Epithelial cell of proximal tubule (primary cell): ENCODE measurements around the gene NPHS1. TPM values are rescaled to one million over a fixed set of nuclear protein-coding genes. Genes with fewer than 3 reads are reported as not detected.

Source experiments
- DNase-seq: peaks from one replicate; pipeline ENCODE4 v3.0.0-alpha.2; 2011; ENCODE audit warnings: low read depth
- H3K4me3 ChIP-seq: 2 replicates; pipeline ENCODE4 v1.5.1; 2011; ENCODE audit warnings: low read depth, mild to moderate bottlenecking, low read length
- total RNA-seq: library from RNA; depleted of rRNA; stranded (reverse); fragments of >200 nt; gene quantifications from 2 replicates; pipeline ENCODE4 v1.2.3, GENCODE V29; 2015
- TF ChIP-seq, protein P1 (sequence below): conservative IDR thresholded peaks from 2 replicates; pipeline ENCODE4 v1.5.1; 2012; ENCODE audit warnings: low read depth, mild to moderate bottlenecking, low read length

Gene NPHS1
- total RNA-seq, 1 donor from 2014 or later: not detected

DNA sequence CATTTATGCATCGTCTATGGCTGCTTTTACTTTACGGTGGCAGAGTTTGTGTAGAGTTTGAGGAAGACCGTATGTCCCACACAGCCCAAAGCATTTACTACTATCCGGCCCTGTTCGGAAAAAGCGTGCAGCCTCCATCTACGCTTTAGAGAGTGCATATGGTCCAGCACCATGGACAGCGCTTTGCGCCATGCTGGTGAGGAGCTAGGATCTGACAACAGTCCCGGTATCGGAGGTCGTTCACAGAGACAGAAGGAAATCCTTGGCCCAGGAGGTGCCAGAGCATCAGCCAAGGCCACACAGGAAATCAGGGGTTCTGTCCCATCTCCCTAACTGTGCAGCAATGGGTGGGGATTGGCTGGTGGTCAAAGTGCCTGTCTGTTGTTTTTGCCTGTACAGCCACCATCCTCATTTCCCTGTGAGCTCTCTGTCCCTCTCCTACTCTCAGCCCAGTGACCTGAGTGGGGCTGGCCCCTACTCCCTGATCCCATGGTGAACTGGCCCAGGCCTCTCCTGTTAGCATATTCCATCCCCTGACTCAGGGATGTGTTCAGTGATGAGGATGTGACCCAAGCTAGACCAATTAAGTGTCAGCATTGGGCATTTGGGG, 23.5 kb downstream of the NPHS1 start:
- no peak overlapping the region for H3K4me3 ChIP-seq
- DNase-seq: no peak
- TF ChIP-seq, protein P1, sequence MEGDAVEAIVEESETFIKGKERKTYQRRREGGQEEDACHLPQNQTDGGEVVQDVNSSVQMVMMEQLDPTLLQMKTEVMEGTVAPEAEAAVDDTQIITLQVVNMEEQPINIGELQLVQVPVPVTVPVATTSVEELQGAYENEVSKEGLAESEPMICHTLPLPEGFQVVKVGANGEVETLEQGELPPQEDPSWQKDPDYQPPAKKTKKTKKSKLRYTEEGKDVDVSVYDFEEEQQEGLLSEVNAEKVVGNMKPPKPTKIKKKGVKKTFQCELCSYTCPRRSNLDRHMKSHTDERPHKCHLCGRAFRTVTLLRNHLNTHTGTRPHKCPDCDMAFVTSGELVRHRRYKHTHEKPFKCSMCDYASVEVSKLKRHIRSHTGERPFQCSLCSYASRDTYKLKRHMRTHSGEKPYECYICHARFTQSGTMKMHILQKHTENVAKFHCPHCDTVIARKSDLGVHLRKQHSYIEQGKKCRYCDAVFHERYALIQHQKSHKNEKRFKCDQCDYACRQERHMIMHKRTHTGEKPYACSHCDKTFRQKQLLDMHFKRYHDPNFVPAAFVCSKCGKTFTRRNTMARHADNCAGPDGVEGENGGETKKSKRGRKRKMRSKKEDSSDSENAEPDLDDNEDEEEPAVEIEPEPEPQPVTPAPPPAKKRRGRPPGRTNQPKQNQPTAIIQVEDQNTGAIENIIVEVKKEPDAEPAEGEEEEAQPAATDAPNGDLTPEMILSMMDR: no peak

DNA sequence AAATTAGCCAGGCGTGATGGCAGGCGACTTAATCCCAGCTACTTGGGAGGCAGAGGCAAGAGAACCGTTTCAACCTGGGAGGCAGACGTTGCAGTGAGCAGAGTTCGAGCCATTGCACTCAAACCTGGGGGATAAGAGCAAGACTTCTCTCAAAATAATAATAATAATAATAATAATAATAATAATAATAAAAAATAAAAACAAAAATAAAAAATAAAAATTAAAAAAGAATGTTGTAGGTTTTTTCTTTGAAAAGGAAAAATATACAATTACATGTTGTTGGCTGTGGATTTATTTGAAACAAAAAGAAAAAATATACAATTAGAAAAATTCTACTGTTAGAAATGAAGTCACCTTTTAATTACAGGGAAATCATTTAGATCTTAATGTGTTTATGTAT, 28.2 kb downstream of the NPHS1 start:
- TF ChIP-seq, protein P1: no peak
- no peak for DNase-seq
- no peak overlapping the region for H3K4me3 ChIP-seq

DNA sequence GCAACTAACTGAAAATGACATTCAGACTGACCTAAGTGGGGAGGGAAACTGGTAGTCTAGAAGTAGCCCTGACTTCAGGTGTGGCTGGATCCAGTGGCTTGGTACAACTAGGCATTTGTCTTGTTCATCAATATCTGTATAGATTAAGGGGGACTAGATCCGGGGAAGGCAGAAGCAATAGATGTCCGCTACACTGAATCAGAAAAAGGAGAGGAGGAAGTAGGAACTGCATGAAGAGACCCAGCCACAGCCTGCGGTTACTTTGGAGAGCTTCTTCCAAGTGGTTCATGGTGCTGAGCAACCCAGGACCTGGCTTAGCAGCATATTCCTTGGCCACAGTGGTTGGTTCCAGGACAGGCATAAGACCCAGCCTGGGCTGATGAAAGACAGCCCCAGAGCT, 29.7 kb downstream of the NPHS1 start:
- TF ChIP-seq, protein P1: no peak
- DNase-seq: no peak
- H3K4me3 ChIP-seq: no peak overlapping the region

DNA sequence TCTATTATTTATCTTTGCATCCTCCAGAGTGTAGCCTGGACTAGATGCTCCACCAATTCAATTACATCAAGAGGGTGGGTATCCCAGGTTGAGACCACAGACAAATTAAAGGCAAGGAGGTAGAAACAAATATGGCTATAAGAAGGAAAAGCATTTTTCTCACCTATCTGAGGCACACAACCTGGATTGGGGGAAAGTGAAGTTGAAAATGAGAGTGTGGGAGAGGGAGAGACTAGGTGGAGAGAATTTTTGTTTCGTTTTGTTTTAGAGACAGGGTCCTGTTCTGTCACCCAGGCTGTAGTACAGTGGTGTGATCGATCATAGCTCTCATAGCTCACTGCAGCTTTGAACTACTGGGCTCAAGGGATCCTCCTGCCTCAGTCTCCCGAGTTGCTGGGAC, 33.9 kb downstream of the NPHS1 start:
- TF ChIP-seq, protein P1: no peak
- no peak overlapping the region for H3K4me3 ChIP-seq
- DNase-seq: no peak

DNA sequence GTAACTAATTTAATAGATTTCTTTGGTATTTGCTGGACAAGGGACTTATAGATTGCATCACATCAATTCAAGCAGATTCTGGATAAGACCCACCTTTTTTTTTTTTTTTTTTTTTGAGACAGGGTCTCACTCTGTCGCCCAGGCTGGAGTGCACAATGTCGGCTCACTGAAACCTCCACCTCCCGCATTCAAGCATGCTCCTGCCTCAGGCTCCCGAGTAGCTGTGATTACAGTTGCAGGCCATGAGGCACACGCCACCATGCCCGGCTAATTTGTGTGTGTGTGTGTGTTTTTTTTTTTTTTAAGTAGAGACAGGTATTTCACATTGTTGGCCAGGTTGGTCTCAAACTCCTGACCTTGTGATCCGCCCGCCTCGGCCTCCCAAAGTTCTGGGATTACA, 35.5 kb downstream of the NPHS1 start:
- TF ChIP-seq, protein P1: no peak
- no peak overlapping the region for H3K4me3 ChIP-seq
- no peak for DNase-seq

DNA sequence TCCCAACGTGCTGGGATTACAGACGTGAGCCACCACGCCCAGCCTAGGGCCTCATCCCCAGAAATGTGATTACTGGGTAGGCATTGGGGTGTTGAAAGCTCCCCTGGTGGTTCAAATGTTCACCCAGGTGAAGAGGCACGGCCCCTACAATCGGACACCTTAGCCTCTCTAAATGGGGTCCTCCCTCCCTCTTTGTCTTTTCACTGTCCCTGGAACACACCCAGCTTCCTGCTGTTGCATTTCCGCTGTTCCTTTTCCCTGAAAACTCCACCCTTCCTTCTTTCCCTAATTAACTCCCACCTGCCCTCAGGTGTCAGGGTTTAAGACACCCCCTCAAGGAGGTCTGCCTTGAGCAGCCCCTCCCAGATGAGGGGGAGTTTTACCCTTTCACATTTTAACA, 36.0 kb downstream of the NPHS1 start:
- no peak overlapping the region for H3K4me3 ChIP-seq
- DNase-seq: no peak
- TF ChIP-seq, protein P1: no peak

DNA sequence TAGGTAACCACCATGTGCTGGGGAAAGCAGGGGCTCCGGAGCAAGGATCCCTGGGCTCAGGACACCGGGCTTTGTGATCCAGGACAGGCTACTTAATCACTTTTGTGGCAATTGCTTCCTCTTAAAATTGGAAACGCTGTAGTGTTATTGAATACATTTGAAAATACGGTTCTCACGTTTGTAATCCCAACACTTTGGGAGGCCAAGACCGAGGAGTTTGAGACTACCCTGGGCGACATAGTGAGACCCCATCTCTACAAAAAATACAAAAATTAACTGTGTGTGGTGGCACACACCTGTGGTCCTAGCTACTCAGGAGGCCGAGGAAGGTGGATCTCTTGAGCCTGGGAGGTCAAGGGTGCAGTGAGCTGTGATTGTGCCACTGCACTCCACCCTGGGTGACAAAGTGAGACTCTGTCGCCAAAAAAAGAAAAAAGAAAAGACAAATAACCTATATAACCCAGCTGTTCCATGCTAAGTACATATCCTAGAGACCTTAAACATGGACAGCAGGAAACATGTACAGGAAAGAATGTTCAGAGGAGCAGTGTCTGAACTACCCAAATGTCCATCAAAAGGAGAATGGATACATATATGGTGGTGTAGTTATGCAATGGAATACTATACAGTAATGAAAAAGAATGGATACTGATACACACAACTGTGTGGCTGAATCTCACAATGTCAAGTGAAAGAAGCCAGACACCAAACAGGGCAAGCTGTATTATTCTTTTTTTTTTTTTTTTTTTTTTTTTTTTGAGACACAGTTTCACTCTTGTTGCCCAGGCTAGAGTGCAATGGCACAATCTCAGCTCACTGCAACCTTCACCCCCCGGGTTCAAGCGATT, 39.0 kb downstream of the NPHS1 start:
- TF ChIP-seq, protein P1: no peak

More for the DNA sequence above, 39.0 kb downstream of the NPHS1 start:
- DNase-seq: no peak
- no peak overlapping the region for H3K4me3 ChIP-seq
